Fibroblast of upper back skin (primary cell): Measurements from ENCODE around the gene SREK1IP1.

Source experiments
- DNase-seq: peaks from one replicate; pipeline ENCODE4 v3.0.0-alpha.2; 2013

Gene SREK1IP1

DNA sequence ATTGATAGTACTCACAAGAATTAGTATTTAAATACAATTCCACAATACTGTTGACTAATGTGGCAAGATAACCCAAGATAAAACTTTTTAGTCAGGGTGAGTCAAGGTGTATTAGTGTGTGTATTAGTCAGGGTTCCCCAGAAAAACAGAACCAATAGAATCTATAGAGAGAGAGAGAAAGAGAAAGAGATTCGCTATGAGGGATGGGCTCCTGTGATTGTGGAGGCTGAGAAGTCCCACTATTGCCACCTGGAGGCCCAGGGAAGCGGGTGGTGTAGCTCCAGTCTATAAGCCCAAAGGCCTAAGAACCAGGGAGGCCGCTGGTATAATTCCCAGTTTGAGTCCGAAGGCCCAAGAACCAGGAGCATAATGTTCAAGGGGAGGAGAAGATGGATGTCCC lies 88.2 kb downstream of the SREK1IP1 start:
- no peak for DNase-seq

DNA sequence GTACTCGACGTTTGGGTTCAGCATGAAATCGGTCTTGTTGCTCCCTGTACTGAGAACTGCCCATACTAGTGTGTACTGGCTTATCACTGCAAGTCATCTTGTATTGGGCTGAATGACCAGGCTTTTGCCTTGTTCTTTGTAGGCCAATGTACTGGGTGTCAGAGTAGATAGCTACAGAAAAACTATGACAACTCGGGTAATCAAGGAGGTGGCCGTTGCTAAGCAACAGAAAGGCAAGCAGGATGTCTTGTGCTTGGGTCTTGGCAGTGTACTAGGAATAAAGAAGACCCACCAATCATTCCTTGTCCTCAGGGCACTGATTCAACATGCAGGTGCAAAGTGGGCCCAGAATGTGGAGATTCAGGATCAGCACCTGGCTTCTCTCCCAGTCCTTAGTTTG lies 90.1 kb downstream of the SREK1IP1 start:
- no peak for DNase-seq

DNA sequence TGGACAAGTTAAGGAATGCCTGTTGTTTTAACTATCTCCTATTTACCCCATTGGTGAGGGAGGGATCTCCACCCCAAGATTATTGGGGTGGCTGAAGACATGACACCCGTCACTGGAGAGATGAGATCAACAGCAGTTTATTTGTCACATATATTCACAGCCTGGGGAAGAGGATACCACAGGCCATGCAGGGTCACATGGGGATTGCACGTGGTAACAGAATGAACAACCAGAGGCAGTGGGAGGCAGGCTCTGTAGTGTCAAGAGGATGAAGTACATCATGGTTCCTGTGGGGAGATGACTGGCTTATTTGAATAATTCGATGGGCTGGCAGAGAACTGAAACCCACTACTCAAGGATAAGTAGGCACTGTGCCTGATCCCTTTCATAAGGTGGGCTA lies 96.8 kb downstream of the SREK1IP1 start:
- DNase-seq, result no peak

DNA sequence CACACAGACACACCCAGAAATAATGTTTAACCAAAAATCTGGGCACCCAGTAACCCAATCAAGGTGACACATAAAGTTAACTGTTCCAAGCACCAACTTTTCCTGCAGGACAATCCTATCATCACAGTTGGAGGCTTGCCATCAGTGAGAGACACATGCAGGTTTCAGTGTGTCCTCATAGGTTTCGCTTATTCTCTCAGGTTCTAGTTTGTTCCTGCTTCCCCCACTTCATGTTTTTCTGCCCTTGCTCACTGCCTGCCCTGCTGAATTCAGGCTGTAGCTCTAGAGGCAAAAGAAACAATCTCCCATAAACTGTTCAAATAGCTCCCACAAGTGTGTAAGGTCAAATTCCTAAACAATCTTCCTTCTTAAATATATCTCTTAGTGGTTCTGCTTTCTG lies 98.2 kb downstream of the SREK1IP1 start:
- no peak for DNase-seq
